Muscle layer of colon (tissue), 2 donors: ENCODE results near the gene UTS2R.

Experiments used
- H3K27ac ChIP-seq: one replicate; pipeline ENCODE4 v1.7.0; 2013; ENCODE audit warnings: low read depth, mild to moderate bottlenecking, low read length, moderate library complexity
- H3K27me3 ChIP-seq, 2 donors: one replicate each; pipeline ENCODE4 v1.7.0; 2013; ENCODE audit warnings: low read length in 2 of 2, mild to moderate bottlenecking in 2 of 2; ENCODE audit not compliant: insufficient read depth in 2 of 2, control insufficient read depth in 1 of 2
- H3K36me3 ChIP-seq: one replicate; pipeline ENCODE4 v1.7.0; 2013; ENCODE audit warnings: mild to moderate bottlenecking, low read length; ENCODE audit not compliant: insufficient read depth
- H3K4me1 ChIP-seq: one replicate; pipeline ENCODE4 v1.7.0; 2013; ENCODE audit warnings: mild to moderate bottlenecking, low read length; ENCODE audit not compliant: insufficient read depth
- H3K4me3 ChIP-seq, 2 donors: one replicate each; pipeline ENCODE4 v1.7.0; 2013; ENCODE audit warnings: low read length in 2 of 2, low read depth in 1 of 2, mild to moderate bottlenecking in 1 of 2, moderate library complexity in 1 of 2
- H3K9ac ChIP-seq: one replicate; pipeline ENCODE4 v1.7.0; 2013; ENCODE audit warnings: low read length
- H3K9me3 ChIP-seq: one replicate; pipeline ENCODE4 v1.7.0; 2013; ENCODE audit warnings: mild to moderate bottlenecking, low read length
- donor health status: abdominal sarcoma.
- donor health status: Adenocarcinoma of cecum.

UTS2R gene

DNA sequence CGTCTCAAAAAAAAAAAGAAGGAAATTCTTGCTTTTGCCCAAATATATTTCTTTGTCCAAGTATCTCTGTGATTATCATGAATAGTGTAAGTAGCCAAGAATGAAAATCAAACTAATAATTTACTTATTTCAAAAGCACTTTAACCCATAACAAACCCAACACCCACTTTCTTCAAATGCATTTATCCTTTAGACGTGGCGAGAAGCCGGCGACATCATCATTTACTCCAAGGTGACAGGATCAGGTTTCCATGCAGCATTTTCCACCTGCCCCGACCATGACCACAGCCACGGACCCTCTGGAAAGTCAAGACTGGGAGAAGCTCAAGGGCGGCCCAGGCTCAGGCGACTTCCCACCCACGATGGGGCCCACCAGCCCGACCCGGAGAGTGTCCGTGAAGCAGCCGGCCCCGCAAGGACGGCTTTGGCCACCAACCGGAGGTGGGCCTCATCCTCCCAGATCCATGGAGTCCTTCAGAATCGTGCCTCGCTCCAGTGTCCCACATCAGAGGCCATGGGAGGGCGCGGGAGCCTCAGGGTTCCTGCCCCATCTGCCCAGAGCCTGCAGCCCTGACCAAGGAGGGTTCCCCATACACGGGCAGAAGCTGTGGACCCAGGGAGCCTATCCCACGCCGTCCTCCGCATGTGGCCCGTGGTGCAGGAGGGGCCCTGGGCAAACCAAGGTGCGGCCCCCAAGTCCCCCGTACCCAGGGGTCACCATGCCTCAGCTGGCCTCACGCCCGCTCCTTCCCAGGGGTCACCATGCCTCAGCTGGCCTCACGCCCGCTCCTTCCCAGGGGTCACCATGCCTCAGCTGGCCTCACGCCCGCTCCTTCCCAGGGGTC lies 18.7 kb downstream of the UTS2R start:
- no peak overlapping the region for H3K27ac ChIP-seq
- H3K36me3 ChIP-seq = peaks cover 10% of the 10 kb centered on the region
- no peak overlapping the region for H3K4me3 ChIP-seq
- H3K9ac ChIP-seq = no peak overlapping the region
- H3K4me1 ChIP-seq = no peaks in the 10 kb centered on the region
- peaks cover 10 to 26% of the 10 kb centered on the region in 2 donors for H3K27me3 ChIP-seq
- no peaks in the 10 kb centered on the region for H3K9me3 ChIP-seq

DNA sequence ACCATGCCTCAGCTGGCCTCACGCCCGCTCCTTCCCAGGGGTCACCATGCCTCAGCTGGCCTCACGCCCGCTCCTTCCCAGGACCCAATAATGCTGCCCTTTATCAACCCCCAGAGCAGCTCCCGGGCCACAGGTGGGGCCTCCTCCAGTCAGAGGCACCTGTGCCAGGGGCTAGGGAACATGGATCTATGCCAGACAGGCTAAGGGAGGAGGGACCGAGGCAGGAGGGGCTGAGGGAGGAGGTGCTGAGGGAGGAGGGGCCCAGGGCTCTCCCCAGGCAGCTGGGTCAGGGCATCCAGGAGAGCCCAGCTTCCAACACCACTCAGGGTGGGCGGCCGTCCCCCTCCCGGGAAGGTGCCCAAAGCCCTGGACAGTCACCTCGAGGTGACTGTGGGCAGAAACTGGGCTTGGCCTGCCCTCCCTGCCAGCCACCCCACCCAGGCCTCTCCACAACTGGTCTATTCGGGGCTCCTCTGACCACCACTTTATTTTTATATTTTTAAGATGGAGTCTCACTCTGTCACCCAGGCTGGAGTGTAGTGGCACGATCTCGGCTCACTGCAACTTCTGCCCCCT lies 19.4 kb downstream of the UTS2R start:
- Histone ChIP-seq H3K27ac (no peak overlapping the region), H3K36me3 (peaks cover 10% of the 10 kb centered on the region), H3K9me3 (no peaks in the 10 kb centered on the region), H3K27me3 (peaks cover 5 to 19% of the 10 kb centered on the region in 2 donors), H3K4me3 (no peak overlapping the region), H3K4me1 (no peaks in the 10 kb centered on the region), H3K9ac (no peak overlapping the region)

DNA sequence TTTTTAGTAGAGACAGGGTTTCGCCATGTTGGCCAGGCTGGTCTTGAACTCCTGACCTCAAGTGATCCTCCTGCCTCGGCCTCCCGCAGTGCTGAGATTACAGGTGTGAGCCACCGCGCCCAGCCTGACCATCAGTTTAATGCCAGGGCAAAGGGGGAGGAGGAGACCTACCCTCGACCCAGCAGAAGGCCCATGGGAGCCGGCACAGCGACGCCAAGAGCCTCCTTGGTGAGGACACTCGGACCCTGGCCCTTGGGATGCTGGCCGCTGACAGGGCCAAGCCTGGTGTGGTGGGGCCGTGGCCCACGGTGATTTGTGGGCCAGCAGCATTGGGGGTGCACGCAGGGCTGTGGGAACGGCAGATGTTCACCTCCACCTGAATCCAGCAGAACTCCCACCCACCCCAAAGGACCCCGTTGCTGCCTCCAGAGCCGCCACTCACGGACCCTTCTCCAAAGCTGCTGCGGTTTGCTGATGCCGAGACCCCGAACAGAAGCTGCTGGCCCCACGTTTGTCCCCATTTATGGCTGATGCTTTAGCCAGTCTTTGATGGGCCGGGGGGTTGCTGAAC lies 20.0 kb downstream of the UTS2R start:
- no peaks in the 10 kb centered on the region for H3K9me3 ChIP-seq
- no peak overlapping the region for H3K4me3 ChIP-seq
- peaks cover 2 to 13% of the 10 kb centered on the region in 2 donors for H3K27me3 ChIP-seq

DNA sequence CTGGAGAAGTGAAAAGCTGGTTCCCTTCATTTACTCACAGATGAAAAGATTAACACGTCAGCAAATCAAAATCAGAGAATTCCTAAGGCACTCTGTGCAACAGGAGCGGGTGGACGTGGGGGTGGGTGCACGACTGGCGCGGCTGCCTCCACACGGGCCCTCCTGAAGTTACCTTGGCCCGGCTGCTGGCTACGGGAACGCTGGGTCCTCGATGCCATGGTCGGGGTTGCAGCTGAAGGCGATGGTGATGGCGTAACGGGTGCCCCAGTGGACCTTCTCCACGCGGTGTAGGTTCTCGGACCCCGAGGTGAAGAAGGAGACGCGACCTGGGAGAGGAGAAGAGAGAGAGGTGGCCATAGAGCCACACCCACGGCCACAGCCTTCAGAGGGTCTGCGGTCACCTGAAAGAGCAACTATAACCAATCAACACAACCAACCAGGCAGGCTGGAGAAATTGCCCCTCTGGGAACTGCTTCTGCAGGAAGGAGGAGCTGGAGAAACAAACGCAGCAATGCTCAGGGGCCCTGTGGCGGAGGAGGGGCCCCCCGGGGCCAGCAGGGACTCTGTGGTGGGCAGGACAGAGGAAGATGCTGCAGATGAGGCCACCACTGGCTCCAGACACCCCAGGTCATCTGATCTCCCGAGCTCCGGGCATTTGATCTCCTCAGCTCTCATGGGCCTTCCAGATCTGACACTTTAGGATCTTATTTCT lies 20.8 kb downstream of the UTS2R start:
- Histone ChIP-seq H3K27ac (no peak overlapping the region), H3K9ac (no peak overlapping the region), H3K36me3 (peaks cover 10% of the 10 kb centered on the region), H3K27me3 (peaks cover 0 to 5% of the 10 kb centered on the region in 2 donors), H3K4me3 (no peak overlapping the region), H3K4me1 (no peaks in the 10 kb centered on the region), H3K9me3 (no peaks in the 10 kb centered on the region)

More for the DNA sequence above, 20.0 kb downstream of the UTS2R start:
- peaks cover 10% of the 10 kb centered on the region for H3K36me3 ChIP-seq
- H3K9ac ChIP-seq = no peak overlapping the region
- no peak overlapping the region for H3K27ac ChIP-seq
- H3K4me1 ChIP-seq = no peaks in the 10 kb centered on the region

DNA sequence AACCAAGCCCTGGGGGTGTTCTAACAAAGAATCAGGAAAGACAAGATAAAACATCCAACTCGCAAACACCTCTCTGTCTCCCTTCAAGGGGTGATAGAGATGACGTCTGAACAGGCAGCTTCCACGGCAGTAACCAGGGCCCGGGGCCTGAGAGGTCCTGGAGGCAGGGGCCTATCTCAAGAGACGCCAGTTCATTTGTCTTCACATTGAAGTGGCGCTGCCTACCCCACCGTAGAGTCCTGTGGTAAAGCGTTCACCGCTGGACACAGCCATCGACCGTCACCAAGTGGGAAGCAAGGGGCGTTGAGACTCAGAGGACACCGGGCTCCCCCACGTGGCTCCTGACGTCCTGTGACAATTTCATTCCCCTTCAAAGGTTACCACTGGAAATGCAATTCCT lies 21.4 kb downstream of the UTS2R start:
- no peaks in the 10 kb centered on the region for H3K9me3 ChIP-seq
- no peak overlapping the region for H3K4me3 ChIP-seq
- H3K27ac ChIP-seq = no peak overlapping the region
- peaks cover 10% of the 10 kb centered on the region for H3K36me3 ChIP-seq
- H3K4me1 ChIP-seq = no peaks in the 10 kb centered on the region
- no peaks in the 10 kb centered on the region for H3K27me3 ChIP-seq
- no peak overlapping the region for H3K9ac ChIP-seq

DNA sequence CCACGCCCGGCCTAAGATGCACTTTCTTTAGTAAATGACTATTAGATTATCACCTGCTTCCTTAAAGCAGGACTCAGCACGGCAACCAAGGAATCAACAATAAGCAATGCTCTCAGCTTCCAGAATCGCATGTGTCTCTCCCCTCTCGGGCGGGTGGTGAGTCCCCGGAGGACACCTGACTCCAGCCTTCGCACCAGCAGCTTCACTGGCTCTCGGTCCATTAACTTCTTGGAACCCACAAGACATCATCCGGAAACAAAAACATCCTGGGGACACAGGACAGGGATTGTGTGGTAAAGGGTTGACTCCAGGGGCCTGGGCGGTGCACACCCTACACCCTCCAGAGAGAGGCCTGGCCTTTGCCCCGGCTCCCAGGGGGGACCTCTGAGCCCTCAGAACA lies 22.7 kb downstream of the UTS2R start:
- Histone ChIP-seq H3K9me3 (no peaks in the 10 kb centered on the region), H3K36me3 (peaks cover 10% of the 10 kb centered on the region), H3K9ac (no peak overlapping the region), H3K4me1 (no peaks in the 10 kb centered on the region), H3K27ac (no peak overlapping the region), H3K4me3 (no peak overlapping the region), H3K27me3 (no peaks in the 10 kb centered on the region)

DNA sequence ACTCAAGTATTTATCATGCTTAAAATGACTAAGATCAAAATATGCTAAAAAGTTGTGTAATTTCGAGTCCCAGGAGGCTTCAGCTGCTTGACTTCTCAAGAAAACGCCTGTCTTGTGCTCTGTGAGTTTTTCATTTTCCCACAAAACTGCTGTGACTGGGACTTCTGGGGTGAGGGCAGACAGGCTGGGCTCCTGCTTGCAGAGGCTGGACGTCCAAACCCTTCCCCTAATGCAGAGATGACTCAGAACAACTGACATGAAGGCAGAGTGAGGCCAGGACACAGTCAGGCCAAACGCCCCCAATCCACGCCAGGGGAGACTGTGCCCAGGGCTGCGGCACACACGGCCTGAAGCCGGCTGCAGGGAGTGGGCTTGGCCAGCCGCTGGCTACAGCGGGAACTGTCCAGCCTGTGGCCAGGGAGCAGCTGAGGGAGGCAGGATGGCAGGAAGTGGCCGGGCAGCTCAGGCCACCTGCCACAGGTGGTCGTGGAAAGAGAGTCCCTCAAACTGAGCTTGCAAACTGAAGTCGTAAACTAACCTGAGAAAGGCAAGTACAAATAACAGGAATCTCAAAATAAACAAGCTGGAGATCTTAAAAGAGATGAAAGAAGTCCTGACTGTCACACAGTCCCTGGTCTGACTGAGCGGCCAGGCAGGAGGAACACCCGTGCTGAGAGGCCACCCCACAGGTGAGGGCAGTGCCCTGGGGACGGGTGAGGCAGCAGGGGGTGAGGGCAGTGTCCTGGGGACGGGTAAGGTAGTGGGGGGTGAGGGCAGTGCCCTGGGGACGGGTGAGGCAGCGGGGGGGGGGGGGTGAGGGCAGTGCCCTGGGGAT lies 25.3 kb downstream of the UTS2R start:
- Histone ChIP-seq H3K9ac (no peak overlapping the region), H3K4me1 (no peaks in the 10 kb centered on the region), H3K4me3 (no peak overlapping the region), H3K27ac (no peak overlapping the region), H3K9me3 (no peaks in the 10 kb centered on the region), H3K27me3 (no peaks in the 10 kb centered on the region), H3K36me3 (peaks cover 10% of the 10 kb centered on the region)

DNA sequence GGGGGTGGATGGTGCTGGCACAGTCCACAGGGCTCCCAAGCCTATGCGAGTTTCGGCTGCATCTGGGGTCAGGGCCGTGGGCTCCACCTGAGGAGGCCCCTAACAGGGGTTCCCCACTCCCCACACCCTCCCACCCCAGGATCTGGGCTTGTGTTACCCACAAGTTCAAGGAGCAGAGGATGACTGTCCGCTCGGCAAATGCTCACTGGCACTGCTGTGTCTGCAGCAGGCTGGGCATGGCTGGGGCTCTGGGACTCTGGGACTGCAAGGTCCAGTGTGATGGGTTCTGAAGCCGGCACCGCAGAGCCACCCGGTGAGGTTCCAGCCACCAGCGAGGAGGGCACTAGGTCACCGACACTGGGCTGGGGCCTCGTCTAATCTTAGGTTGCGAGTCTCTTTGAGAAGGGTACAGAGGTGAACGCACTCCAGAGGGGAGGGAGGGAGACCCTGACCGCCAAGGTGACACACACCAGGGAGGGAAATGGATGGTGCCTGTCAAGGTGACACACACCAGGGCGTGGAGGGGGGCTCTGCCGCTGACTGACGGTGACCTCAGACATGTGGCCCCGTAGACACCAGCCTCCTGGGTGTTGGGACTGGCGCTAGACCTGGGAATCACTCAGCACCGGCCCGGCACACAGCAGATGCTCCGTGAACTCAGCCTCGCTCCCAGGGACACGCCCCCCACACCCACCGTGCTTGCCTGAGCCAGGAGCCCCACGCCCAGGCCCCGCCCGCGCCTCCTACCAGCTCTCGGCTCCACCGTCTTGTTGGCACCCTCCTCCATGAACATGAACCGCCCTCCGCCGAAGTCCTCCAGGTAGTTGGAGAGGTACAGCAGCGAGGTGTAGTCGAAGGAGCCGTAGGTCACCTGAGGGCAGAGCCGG lies 26.1 kb downstream of the UTS2R start:
- Histone ChIP-seq H3K27me3 (no peaks in the 10 kb centered on the region), H3K4me1 (no peaks in the 10 kb centered on the region), H3K27ac (no peak overlapping the region), H3K4me3 (no peak overlapping the region), H3K9me3 (no peaks in the 10 kb centered on the region), H3K36me3 (peaks cover 3% of the 10 kb centered on the region), H3K9ac (no peak overlapping the region)

DNA sequence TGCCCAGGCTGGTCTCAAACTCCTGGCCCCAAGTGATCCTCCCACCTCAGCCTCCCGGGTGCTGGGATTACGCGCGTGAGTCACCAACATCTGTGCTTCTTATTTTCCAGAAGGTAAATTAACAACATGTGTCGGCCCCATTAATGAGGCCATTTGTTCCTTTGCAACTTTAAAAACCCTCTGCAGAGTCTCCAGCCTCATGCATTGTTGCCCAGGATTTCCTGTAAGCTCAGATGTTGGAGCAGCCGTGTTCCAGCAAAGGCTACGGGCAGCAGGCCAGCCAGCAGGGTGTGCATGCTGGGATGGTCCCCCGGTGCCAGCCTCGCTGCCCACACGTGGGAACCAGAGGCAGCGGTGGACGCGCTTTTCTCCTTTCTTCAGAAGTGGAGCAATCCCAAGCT lies 27.5 kb downstream of the UTS2R start:
- H3K9me3 ChIP-seq = no peaks in the 10 kb centered on the region
- no peak overlapping the region for H3K4me3 ChIP-seq
- H3K4me1 ChIP-seq = no peaks in the 10 kb centered on the region
- peaks cover 3% of the 10 kb centered on the region for H3K36me3 ChIP-seq
- no peak overlapping the region for H3K27ac ChIP-seq
- H3K9ac ChIP-seq = no peak overlapping the region
- H3K27me3 ChIP-seq = no peaks in the 10 kb centered on the region

DNA sequence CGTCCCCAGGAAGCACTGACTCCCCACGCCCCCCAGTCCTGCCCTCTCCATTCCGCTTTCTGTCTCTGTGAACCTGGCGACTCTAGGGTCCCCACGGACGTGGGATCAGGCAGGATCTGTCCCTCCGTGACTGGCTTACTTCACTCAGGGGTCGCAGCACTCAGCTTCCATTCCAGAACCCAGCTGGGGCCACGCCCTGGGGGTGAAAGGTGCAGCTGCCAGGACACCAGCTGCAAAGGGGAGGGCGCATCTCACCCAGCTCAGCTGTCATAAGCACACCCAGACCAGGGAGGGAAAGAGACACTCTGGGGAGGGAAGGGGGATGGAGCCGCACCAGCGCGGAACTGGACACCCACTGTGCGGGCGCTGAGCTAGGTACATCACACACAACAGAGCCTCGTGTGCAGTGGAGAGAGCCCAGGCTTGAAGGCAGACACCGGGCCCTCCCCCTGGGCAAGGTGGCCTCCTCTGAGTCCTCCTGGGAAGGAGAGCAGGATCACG lies 28.1 kb downstream of the UTS2R start:
- Histone ChIP-seq H3K36me3 (peaks cover 4% of the 10 kb centered on the region), H3K27ac (no peak overlapping the region), H3K9me3 (no peaks in the 10 kb centered on the region), H3K4me3 (no peak overlapping the region), H3K9ac (no peak overlapping the region), H3K27me3 (no peaks in the 10 kb centered on the region), H3K4me1 (no peaks in the 10 kb centered on the region)
